ENCODE results near the gene BEX3.
"Not testable (repeated sequence)": the region's sequence is repeated elsewhere in the genome, so short reads cannot be mapped to it uniquely, and the experiment has no call there.

Gene BEX3

GRCh38 chrX:103411721-103412120 lies 35.4 kb downstream of the BEX3 start:
- H3K9me3 ChIP-seq (ENCODE audit: control insufficient read depth, insufficient read depth, low read depth, low read length); POLR2A ChIA-PET; H3K27ac ChIP-seq (ENCODE audit: extremely low read depth, low read depth, low read length); CTCF ChIA-PET; H3K4me3 ChIP-seq (ENCODE audit: low read depth, low read length); H3K4me1 ChIP-seq (ENCODE audit: control insufficient read depth, insufficient read depth, low read length); H3K36me3 ChIP-seq (ENCODE audit: control insufficient read depth in 2 of 2, insufficient read depth in 1 of 2, low read length in 2 of 2): not testable (repeated sequence)
- TF ChIP-seq ZNF146 (tag by site-specific recombination; IDR thresholded peaks at IDR 0.05), result peak; percentile 91
- TF ChIP-seq, protein P1, sequence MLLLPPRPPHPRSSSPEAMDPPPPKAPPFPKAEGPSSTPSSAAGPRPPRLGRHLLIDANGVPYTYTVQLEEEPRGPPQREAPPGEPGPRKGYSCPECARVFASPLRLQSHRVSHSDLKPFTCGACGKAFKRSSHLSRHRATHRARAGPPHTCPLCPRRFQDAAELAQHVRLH (tag by site-specific recombination; IDR thresholded peaks at IDR 0.05), result peak; percentile 20; the same call in 1 of the 2 replicates

DNA sequence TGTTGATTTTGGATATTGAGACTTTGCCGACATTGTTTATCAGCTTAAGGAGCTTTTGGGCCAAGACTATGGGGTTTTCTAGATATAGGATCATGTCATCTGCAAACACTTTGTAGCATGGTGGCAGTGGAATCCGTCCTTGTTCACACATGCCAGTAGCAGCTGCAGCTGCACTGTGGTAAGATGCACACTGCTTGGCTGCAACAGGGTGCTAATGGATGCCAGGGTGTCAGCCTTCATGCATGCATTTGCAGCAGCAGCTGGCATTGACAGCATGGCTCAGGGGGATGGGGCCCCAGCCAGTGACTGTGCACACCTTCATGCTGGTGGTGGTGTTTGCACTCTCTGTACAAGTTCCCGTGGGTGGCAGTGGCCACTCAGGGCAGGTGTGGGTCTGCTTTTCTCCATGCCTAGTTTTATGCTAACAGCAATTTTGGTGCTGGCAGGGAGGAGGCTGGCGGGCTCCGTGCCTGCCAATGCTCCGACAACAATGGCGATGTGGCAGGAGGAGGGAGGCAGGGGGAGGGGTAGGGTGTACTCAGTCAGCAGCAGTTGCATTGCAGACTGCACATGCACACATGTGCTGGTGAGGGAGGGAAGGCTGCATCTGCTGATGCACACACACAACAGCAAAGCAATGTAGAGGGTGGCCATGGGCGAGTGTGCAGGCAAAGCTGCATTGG lies 37.5 kb downstream of the BEX3 start:
- TF ChIP-seq ZFP41 (tag by site-specific recombination; IDR thresholded peaks at IDR 0.05; ENCODE audit: borderline replicate concordance) (no peak), ZNF132 (tag by site-specific recombination; IDR thresholded peaks at IDR 0.05; ENCODE audit: borderline replicate concordance) (no peak), FEZF1 (tag by site-specific recombination; IDR thresholded peaks at IDR 0.05) (no peak), MZF1 (tag by site-specific recombination; IDR thresholded peaks at IDR 0.05; ENCODE audit: borderline replicate concordance) (no peak), HOXA7 (CRISPR knock-in tag; IDR thresholded peaks at IDR 0.05; ENCODE audit: borderline replicate concordance) (no peak), HOXC10 (CRISPR knock-in tag; IDR thresholded peaks at IDR 0.05) (no peak), OVOL3 (tag by site-specific recombination; IDR thresholded peaks at IDR 0.05) (no peak), MEIS1 (CRISPR knock-in tag; IDR thresholded peaks at IDR 0.05; ENCODE audit: borderline replicate concordance) (no peak), ZNF701 (tag by site-specific recombination; IDR thresholded peaks at IDR 0.05) (no peak), ZNF366 (tag by site-specific recombination; conservative IDR thresholded peaks at IDR 0.05) (no peak), GLIS1 (tag by site-specific recombination; IDR thresholded peaks at IDR 0.05) (no peak), ZNF621 (tag by site-specific recombination; IDR thresholded peaks at IDR 0.05) (no peak), ZBTB26 (tag by site-specific recombination; optimal IDR thresholded peaks at IDR 0.05) (no peak), ZNF76 (tag by site-specific recombination; IDR thresholded peaks at IDR 0.05; ENCODE audit: borderline replicate concordance, low read depth) (no peak), KLF7 (tag by site-specific recombination; IDR thresholded peaks at IDR 0.05; ENCODE audit: borderline replicate concordance) (no peak), ZNF776 (tag by site-specific recombination; IDR thresholded peaks at IDR 0.05; ENCODE audit: borderline replicate concordance) (no peak)
- Histone ChIP-seq H3K4me3 (ENCODE audit: low read depth, low read length) (no peak overlapping the region), H3K27ac (ENCODE audit: extremely low read depth, low read depth, low read length) (no peak overlapping the region), H3K36me3 (ENCODE audit: control insufficient read depth in 2 of 2, insufficient read depth in 1 of 2, low read length in 2 of 2) (no peaks in the 10 kb centered on the region), H3K4me1 (ENCODE audit: control insufficient read depth, insufficient read depth, low read length) (no peaks in the 10 kb centered on the region), H3K9me3 (ENCODE audit: control insufficient read depth, insufficient read depth, low read depth, low read length) (no peaks in the 10 kb centered on the region)
- ChIA-PET CTCF (no interaction called here), POLR2A (no interaction called here)

DNA sequence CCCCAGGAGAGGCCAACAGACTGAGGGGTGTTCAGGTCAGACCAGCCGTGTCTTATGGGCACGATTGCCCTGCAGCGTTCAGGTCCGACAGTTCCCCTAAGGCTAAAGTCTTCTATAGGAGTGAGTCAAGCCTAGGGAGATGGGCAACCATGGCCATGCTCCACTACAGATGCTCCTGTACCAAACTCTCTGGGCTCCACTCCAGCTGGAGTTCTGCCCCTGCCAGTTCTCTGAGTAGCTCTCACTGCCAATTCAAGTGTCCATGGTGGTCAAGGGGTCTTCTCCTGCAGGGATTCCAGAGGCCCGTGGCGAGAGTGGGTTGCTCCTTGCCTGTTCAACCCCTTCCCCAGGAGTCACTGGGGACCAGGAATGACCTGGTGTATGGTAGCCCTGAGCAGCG lies 38.2 kb downstream of the BEX3 start:
- H3K36me3 ChIP-seq (ENCODE audit: control insufficient read depth in 2 of 2, insufficient read depth in 1 of 2, low read length in 2 of 2), result no peaks in the 10 kb centered on the region
- CTCF ChIA-PET, result no interaction called here
- H3K4me1 ChIP-seq (ENCODE audit: control insufficient read depth, insufficient read depth, low read length), result no peaks in the 10 kb centered on the region
- H3K9me3 ChIP-seq (ENCODE audit: control insufficient read depth, insufficient read depth, low read depth, low read length), result no peaks in the 10 kb centered on the region
- no peak overlapping the region for H3K4me3 ChIP-seq (ENCODE audit: low read depth, low read length)
- H3K27ac ChIP-seq (ENCODE audit: extremely low read depth, low read depth, low read length), result no peak overlapping the region
- POLR2A ChIA-PET, result interaction anchor here (0.6 kb wide), 1 partner anchor 35 kb away, joined by 3 read pairs; no protein-coding TSS in a partner anchor
- TF ChIP-seq ZNF843 (tag by site-specific recombination; IDR thresholded peaks at IDR 0.05) (no peak), ZNF350 (tag by site-specific recombination; IDR thresholded peaks at IDR 0.05) (no peak), RBAK (tag by site-specific recombination; IDR thresholded peaks at IDR 0.05) (no peak), ZNF488 (tag by site-specific recombination; IDR thresholded peaks at IDR 0.05) (no peak), ZBTB1 (tag by site-specific recombination; IDR thresholded peaks at IDR 0.05) (no peak)
- TF ChIP-seq, protein P2, sequence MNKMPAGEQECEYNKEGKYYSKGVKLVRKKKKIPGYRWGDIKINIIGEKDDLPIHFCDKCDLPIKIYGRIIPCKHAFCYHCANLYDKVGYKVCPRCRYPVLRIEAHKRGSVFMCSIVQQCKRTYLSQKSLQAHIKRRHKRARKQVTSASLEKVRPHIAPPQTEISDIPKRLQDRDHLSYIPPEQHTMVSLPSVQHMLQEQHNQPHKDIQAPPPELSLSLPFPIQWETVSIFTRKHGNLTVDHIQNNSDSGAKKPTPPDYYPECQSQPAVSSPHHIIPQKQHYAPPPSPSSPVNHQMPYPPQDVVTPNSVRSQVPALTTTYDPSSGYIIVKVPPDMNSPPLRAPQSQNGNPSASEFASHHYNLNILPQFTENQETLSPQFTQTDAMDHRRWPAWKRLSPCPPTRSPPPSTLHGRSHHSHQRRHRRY (tag by site-specific recombination; IDR thresholded peaks at IDR 0.05), result no peak
- TF ChIP-seq, protein P3, sequence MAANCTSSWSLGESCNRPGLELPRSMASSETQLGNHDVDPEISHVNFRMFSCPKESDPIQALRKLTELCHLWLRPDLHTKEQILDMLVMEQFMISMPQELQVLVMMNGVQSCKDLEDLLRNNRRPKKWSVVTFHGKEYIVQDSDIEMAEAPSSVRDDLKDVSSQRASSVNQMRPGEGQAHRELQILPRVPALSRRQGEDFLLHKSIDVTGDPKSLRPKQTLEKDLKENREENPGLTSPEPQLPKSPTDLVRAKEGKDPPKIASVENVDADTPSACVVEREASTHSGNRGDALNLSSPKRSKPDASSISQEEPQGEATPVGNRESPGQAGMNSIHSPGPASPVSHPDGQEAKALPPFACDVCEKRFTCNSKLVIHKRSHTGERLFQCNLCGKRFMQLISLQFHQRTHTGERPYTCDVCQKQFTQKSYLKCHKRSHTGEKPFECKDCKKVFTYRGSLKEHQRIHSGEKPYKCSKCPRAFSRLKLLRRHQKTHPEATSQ (tag by site-specific recombination; IDR thresholded peaks at IDR 0.05), result no peak
- TF ChIP-seq, protein P4, sequence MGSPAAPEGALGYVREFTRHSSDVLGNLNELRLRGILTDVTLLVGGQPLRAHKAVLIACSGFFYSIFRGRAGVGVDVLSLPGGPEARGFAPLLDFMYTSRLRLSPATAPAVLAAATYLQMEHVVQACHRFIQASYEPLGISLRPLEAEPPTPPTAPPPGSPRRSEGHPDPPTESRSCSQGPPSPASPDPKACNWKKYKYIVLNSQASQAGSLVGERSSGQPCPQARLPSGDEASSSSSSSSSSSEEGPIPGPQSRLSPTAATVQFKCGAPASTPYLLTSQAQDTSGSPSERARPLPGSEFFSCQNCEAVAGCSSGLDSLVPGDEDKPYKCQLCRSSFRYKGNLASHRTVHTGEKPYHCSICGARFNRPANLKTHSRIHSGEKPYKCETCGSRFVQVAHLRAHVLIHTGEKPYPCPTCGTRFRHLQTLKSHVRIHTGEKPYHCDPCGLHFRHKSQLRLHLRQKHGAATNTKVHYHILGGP (tag by site-specific recombination; IDR thresholded peaks at IDR 0.05), result no peak

Data from HEK293 (cell line).